HEK293T (cell line): ENCODE measurements around the gene DOCK2.

Source experiments
- CTCF ChIA-PET: fragments of 350-600 bp; formaldehyde crosslinking; extraction: SDS; loops from one replicate; lab custom pipeline; 2021; ENCODE audit warnings: antibody characterized with exemption, inconsistent platforms; lab: Yijun Ruan, JAX
- POLR2A ChIA-PET: fragments of 350-600 bp; formaldehyde crosslinking; extraction: SDS; loops from one replicate; lab custom pipeline; 2020; ENCODE audit warnings: antibody characterized with exemption, inconsistent platforms; lab: Yijun Ruan, JAX
- DNase-seq: peaks from one replicate; pipeline ENCODE4 v3.0.0; 2012; ENCODE audit warnings: mixed read lengths; ENCODE audit errors: extremely low spot score
- ARNT ChIP-seq: fragments of 450-650 bp; IDR thresholded peaks from 2 replicates; pipeline ENCODE4 v1.6.1; 2017; ENCODE audit warnings: mild to moderate bottlenecking
- BHLHE40 ChIP-seq: fragments of 450-650 bp; IDR thresholded peaks from 2 replicates; pipeline ENCODE4 v1.6.1; 2016; ENCODE audit warnings: mild to moderate bottlenecking, moderate library complexity, borderline replicate concordance
- CTBP1 ChIP-seq: fragments of 450-650 bp; IDR thresholded peaks from 2 replicates; pipeline ENCODE4 v1.6.1; 2016; ENCODE audit warnings: borderline replicate concordance
- ELF4 ChIP-seq: fragments of 450-650 bp; IDR thresholded peaks from 2 replicates; pipeline ENCODE4 v1.6.1; 2017; ENCODE audit warnings: antibody characterized with exemption
- FOXA1 ChIP-seq: fragments of 450-650 bp; IDR thresholded peaks from 2 replicates; pipeline ENCODE4 v1.6.1; 2016; ENCODE audit warnings: mild to moderate bottlenecking
- FOXK2 ChIP-seq: fragments of 450-650 bp; IDR thresholded peaks from 2 replicates; pipeline ENCODE4 v1.6.1; 2016; ENCODE audit warnings: mild to moderate bottlenecking
- FOXM1 ChIP-seq: fragments of 450-650 bp; IDR thresholded peaks from 2 replicates; pipeline ENCODE4 v1.6.1; 2017; ENCODE audit warnings: mild to moderate bottlenecking, borderline replicate concordance
- HDGF ChIP-seq: fragments of 450-650 bp; IDR thresholded peaks from 2 replicates; pipeline ENCODE4 v1.6.1; 2017; ENCODE audit warnings: antibody characterized with exemption, borderline replicate concordance
- L3MBTL2 ChIP-seq: fragments of 450-650 bp; conservative IDR thresholded peaks from 2 replicates; pipeline ENCODE4 v1.6.1; 2016; ENCODE audit warnings: mild to moderate bottlenecking
- LEF1 ChIP-seq: fragments of 450-650 bp; IDR thresholded peaks from 2 replicates; pipeline ENCODE4 v1.6.1; 2017; ENCODE audit warnings: mild to moderate bottlenecking, borderline replicate concordance
- NFRKB ChIP-seq: fragments of 450-650 bp; IDR thresholded peaks from 2 replicates; pipeline ENCODE4 v1.6.1; 2016; ENCODE audit warnings: mild to moderate bottlenecking, moderate library complexity
- SP1 ChIP-seq: fragments of 450-650 bp; IDR thresholded peaks from 2 replicates; pipeline ENCODE4 v1.6.1; 2017
- SUZ12 ChIP-seq: fragments of 450-650 bp; IDR thresholded peaks from 2 replicates; pipeline ENCODE4 v1.6.1; 2016; ENCODE audit warnings: mild to moderate bottlenecking
- TARDBP ChIP-seq: fragments of 450-650 bp; IDR thresholded peaks from 2 replicates; pipeline ENCODE4 v1.6.1; 2016
- ZNF384 ChIP-seq: fragments of 450-650 bp; IDR thresholded peaks from 2 replicates; pipeline ENCODE4 v1.6.1; 2016
- TF ChIP-seq, protein P1 (sequence below): fragments of 450-650 bp; IDR thresholded peaks from 2 replicates; pipeline ENCODE4 v1.6.1; 2016

The DOCK2 gene

DNA sequence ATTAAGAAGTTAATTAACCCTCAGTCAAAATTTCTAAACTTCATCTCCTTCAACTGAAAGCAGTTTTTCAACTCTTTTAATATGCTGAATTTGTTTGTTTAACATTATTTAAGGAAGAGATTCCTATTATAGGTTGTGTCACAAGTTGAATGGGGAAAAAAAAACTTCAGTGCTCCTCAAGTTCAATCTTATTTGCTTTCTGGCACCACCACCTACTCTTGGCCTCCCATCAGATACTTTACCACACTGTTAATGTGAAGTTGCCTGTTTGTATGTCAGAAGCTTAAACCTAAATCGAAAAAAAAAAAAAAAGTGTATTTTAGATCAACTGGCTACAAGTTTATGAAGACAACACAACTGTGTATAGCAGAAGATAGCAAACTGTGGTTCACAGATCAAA, 4.1 kb upstream of the DOCK2 start:
- POLR2A ChIA-PET = no interaction called here
- no peak for DNase-seq
- CTCF ChIA-PET = no interaction called here
- TF ChIP-seq BHLHE40 (no peak), HDGF (no peak), SP1 (no peak), CTBP1 (no peak)

DNA sequence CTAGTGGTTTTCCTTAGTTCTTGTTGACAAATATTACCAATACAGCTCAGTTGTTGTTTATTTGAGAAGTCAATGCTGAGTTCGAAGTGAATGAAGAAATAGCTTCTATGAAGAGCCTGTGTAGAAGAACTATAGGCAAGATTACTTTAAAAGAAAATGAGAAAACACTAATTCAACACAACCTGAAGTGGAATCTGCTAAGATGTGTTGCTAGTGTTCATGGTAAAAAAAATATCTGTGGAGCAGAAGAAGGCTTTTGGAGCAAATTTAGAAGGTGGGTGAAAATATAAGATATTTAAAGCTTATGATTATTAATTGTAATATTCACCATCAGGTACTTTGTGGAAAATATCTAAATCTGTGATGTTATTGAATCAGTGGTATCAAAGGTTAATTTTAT, 2.5 kb upstream of the DOCK2 start:
- TF ChIP-seq L3MBTL2 (no peak), ZNF384 (no peak), FOXK2 (no peak), ARNT (no peak), CTBP1 (no peak)
- TF ChIP-seq, protein P1, sequence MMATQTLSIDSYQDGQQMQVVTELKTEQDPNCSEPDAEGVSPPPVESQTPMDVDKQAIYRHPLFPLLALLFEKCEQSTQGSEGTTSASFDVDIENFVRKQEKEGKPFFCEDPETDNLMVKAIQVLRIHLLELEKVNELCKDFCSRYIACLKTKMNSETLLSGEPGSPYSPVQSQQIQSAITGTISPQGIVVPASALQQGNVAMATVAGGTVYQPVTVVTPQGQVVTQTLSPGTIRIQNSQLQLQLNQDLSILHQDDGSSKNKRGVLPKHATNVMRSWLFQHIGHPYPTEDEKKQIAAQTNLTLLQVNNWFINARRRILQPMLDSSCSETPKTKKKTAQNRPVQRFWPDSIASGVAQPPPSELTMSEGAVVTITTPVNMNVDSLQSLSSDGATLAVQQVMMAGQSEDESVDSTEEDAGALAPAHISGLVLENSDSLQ = no peak
- no peak for DNase-seq
- POLR2A ChIA-PET = no interaction called here
- CTCF ChIA-PET = no interaction called here

DNA sequence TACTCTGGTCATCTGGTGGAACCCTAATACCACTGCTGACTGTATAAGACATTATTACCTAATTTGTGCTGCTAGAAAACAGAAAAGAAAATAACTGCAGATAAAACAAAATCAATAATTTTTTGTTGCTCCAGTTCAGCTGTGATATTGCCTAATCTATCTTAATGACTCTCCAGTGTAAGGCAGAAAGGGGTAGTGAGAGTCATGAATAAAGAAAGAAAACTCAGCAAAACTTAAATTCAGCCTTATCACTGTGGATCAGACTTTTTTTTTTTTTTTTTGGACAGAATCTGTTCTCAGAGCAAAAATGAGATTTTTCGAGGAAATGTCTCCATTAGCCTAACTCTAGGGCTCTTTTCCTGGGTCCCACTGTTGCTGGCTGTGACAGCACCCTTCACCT, 1.1 kb upstream of the DOCK2 start:
- TF ChIP-seq BHLHE40 = no peak
- no peak for TF ChIP-seq CTBP1
- no peak for TF ChIP-seq ARNT
- TF ChIP-seq, protein P1 = no peak
- no peak for TF ChIP-seq FOXK2
- TF ChIP-seq NFRKB = no peak
- TF ChIP-seq L3MBTL2 = no peak
- no peak for TF ChIP-seq SUZ12
- TF ChIP-seq LEF1 = no peak
- no peak for TF ChIP-seq SP1
- no peak for TF ChIP-seq HDGF
- no peak for TF ChIP-seq ZNF384
- no peak for TF ChIP-seq FOXA1
- TF ChIP-seq TARDBP = no peak
- TF ChIP-seq ELF4 = no peak
- TF ChIP-seq FOXM1 = no peak
- ChIA-PET POLR2A (no interaction called here), CTCF (no interaction called here)
- DNase-seq = no peak

DNA sequence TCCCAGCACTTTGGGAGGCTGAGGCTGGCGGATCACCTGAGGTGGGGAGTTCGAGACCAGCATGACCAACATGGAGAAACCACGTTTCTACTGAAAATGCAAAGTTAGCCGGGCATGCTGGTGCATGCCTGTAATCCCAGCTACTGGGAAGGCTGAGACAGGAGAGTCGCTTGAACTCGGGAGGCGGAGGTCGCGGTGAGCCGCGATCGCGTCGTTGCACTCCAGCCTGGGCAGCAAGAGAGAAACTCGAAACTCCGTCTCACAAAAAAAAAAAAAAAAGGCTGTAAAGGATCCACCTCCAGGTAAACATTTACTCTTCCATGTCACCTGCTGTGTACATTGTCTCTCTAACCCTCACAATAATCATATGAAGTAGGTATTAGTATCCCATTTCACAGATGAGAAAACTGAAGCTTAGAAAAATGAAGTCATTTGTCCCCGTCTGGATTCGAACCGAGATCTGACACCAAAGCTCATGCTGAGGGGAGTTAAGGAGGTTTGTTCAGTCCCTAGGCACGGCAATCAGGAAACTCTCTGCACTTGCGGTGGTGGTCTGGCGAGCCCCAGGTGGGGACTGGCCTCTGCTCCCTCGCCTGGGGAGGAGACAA, 494 bp upstream of the DOCK2 start:
- DNase-seq = no peak
- TF ChIP-seq LEF1 = no peak
- TF ChIP-seq FOXK2 = no peak
- TF ChIP-seq L3MBTL2 = no peak
- TF ChIP-seq SP1 = no peak
- no peak for TF ChIP-seq CTBP1
- ChIA-PET CTCF (no interaction called here), POLR2A (no interaction called here)

DNA sequence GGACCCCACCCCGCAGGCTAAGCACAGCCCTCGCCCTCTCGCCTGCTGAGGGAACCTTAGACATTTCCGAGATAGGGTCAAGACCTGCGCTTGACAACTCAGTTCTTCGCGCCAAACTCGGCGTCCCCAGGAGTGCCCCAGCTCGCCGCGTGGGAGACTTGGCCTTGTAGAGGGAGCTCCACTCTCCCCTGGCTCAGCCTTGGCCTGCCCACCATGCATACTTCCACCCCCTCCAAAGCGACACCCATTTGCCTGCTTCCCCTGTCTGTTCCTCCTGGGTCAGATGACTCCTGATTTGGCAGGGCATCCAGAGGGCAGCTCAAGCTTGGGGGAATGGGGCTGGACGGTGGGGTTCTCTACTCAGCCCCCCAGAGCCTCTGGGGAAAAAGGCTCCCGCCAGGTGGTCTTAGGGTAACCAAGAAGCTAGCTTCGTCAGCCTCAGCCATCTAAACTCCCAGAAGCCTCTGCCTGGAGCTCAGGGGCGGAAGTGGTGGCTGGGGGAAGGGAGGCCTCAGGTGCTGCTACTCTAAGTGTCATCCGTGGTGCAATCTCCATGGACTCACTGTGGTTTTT, 560 bp downstream of the DOCK2 start:
- no peak for DNase-seq
- ChIA-PET POLR2A (no interaction called here), CTCF (no interaction called here)
- TF ChIP-seq FOXK2 (no peak), TARDBP (no peak), CTBP1 (no peak), SUZ12 (no peak), HDGF (no peak), ZNF384 (no peak), FOXA1 (no peak), L3MBTL2 (no peak), SP1 (no peak), BHLHE40 (no peak), FOXM1 (no peak), ELF4 (no peak), LEF1 (no peak), NFRKB (no peak), ARNT (no peak)
- TF ChIP-seq, protein P1 = no peak

DNA sequence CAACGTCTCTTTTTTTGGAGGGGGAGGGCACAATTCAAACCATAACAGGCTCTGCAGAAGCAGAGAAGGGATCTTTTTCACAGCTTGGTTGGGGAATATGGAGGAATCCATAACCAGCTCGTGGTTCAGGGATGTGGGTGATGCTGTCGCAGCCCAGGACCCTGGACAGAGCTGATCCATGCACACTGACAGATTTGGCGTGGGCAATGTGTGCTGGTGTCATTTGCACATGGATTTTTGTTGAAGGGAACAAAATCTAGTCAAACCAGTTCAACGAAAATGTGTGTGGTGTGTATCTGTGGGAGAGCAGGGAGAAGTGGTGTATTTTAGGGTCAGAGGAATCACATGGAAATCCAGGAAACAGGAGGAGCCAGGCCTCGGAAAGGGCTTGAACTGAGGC, 4.2 kb downstream of the DOCK2 start:
- ChIA-PET POLR2A (no interaction called here), CTCF (no interaction called here)
- DNase-seq = no peak
- TF ChIP-seq L3MBTL2 = no peak
- no peak for TF ChIP-seq FOXA1
- no peak for TF ChIP-seq SUZ12
- TF ChIP-seq BHLHE40 = no peak
- TF ChIP-seq CTBP1 = no peak
- TF ChIP-seq ARNT = no peak
- TF ChIP-seq ZNF384 = no peak
- TF ChIP-seq FOXM1 = no peak
- no peak for TF ChIP-seq FOXK2
- no peak for TF ChIP-seq TARDBP

DNA sequence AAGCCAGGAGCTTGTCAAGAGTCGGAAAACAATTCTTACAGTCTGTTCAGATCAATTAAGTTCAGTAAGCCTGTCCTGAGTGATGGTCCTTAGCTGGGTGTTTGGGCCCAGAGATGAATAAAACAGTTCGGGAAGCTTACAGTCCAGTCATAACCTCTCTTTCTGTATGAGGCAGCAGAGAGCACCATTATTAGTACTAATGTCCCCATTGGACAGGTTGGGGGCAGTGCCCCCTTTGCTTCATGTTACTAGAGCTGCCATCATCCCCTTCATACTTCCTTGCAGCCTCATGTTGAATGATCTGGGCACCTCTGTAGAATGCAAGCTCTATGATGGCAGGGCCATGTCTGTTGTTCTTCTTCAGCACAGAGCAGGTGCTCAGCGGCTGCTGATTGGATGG, 9.8 kb downstream of the DOCK2 start:
- CTCF ChIA-PET = no interaction called here
- no peak for TF ChIP-seq SUZ12
- TF ChIP-seq ELF4 = no peak
- TF ChIP-seq SP1 = no peak
- TF ChIP-seq HDGF = no peak
- TF ChIP-seq BHLHE40 = no peak
- no peak for TF ChIP-seq FOXK2
- POLR2A ChIA-PET = no interaction called here
- DNase-seq = no peak
